Endothelial cell of umbilical vein (primary cell): Measurements from ENCODE around the gene RBMXL2. TPM values are rescaled to one million over a fixed set of nuclear protein-coding genes. Genes with fewer than 3 reads are reported as not detected.

Experiments used
- BruUV-seq: library from RNA; stranded (reverse); fragments of 400-500 nt; replicated peaks from 2 replicates; lab custom pipeline; 2021; lab: Mats Ljungman, UMichigan
- CTCF ChIA-PET: fragments of 300-600, 350-600 bp; sonication (Branson Sonifier 250); formaldehyde crosslinking; loops from one replicate; lab custom pipeline; 2021; ENCODE audit warnings: antibody characterized with exemption, inconsistent platforms; lab: Charles Lee
- POLR2A ChIA-PET: fragments of 300-600, 350-600 bp; sonication (Branson Sonifier 250); formaldehyde crosslinking; loops from one replicate; lab custom pipeline; 2021; ENCODE audit warnings: antibody characterized with exemption, inconsistent platforms; lab: Charles Lee
- DNase-seq: peaks from one replicate; pipeline ENCODE4 v3.0.0-alpha.2; 2011; ENCODE audit warnings: low read depth, low spot score
- FAIRE-seq: peaks from 2 replicates; lab custom pipeline; 2011; peaks lifted over from hg19 to GRCh38; lab: Jason Lieb, UNC
- H2AFZ ChIP-seq: 2 replicates; pipeline ENCODE4 v1.6.0; 2012; ENCODE audit warnings: low read depth, low read length, control low read depth, inconsistent platforms
- H3K27ac ChIP-seq: 2 replicates; pipeline ENCODE4 v1.5.1; 2011; ENCODE audit warnings: low read depth, mild to moderate bottlenecking, control low read depth, low read length, moderate library complexity; ENCODE audit not compliant: insufficient read depth
- H3K27me3 ChIP-seq, 2 experiments: 2 replicates each; pipeline versions ENCODE4 v1.6.0 to v1.6.1; 2011; ENCODE audit warnings: low read length in 2 of 2, mixed read lengths in 1 of 2; ENCODE audit not compliant: control insufficient read depth in 2 of 2, insufficient read depth in 2 of 2
- H3K36me3 ChIP-seq, 2 experiments: 2 replicates in 1 of 2; 3 replicates in 1 of 2; pipeline ENCODE4 v1.5.1; 2011; ENCODE audit warnings: low read length in 2 of 2, mild to moderate bottlenecking in 1 of 2, moderate library complexity in 1 of 2; ENCODE audit not compliant: control insufficient read depth in 2 of 2, insufficient read depth in 2 of 2; ENCODE audit errors: extremely low read depth in 1 of 2
- H3K4me1 ChIP-seq: 3 replicates; pipeline ENCODE4 v1.5.1; 2011; ENCODE audit warnings: mild to moderate bottlenecking, low read length; ENCODE audit not compliant: control insufficient read depth, insufficient read depth; ENCODE audit errors: extremely low read depth
- H3K4me2 ChIP-seq: 2 replicates; pipeline ENCODE4 v1.6.1; 2011; ENCODE audit warnings: low read length, control low read depth, mixed read lengths; ENCODE audit not compliant: insufficient read depth
- H3K4me3 ChIP-seq, 3 experiments: fragments of 200-600 bp in 1 of 3; sonication (generic), shearing (Covaris generic) in 1 of 3; replicated peaks in 1 of 3; 2 replicates each; pipeline ENCODE4 v1.5.1; 2011 to 2016; ENCODE audit warnings: control low read depth in 3 of 3, low read length in 3 of 3, mild to moderate bottlenecking in 2 of 3, inconsistent platforms in 1 of 3, low read depth in 1 of 3, moderate library complexity in 1 of 3; ENCODE audit not compliant: insufficient read depth in 1 of 3
- H3K79me2 ChIP-seq: 2 replicates; pipeline ENCODE4 v1.6.0; 2012; ENCODE audit warnings: low read length, inconsistent platforms; ENCODE audit not compliant: control insufficient read depth, insufficient read depth
- H3K9ac ChIP-seq: replicated peaks from 2 replicates; pipeline ENCODE3; 2011; ENCODE audit warnings: low read length, control low read depth; ENCODE audit not compliant: insufficient read depth; ENCODE audit errors: extremely low read depth
- H3K9me1 ChIP-seq: replicated peaks from 3 replicates; pipeline ENCODE4 v1.6.0; 2011; ENCODE audit warnings: mild to moderate bottlenecking, low read length; ENCODE audit not compliant: control insufficient read depth, insufficient read depth; ENCODE audit errors: extremely low read depth
- H3K9me3 ChIP-seq: replicated peaks from 2 replicates; pipeline ENCODE4 v1.5.1; 2012; ENCODE audit warnings: low read length, inconsistent platforms; ENCODE audit not compliant: control insufficient read depth, insufficient read depth
- H4K20me1 ChIP-seq: replicated peaks from 2 replicates; pipeline ENCODE3; 2011; ENCODE audit warnings: mild to moderate bottlenecking, low read length; ENCODE audit not compliant: control insufficient read depth, insufficient read depth; ENCODE audit errors: extremely low read depth
- EZH2 ChIP-seq: IDR thresholded peaks from 2 replicates; pipeline ENCODE4 v1.6.1; 2012; ENCODE audit warnings: borderline replicate concordance, low read depth, mild to moderate bottlenecking, moderate library complexity, low read length, inconsistent platforms; ENCODE audit not compliant: severe bottlenecking
- FOS ChIP-seq: IDR thresholded peaks from 2 replicates; pipeline ENCODE4 v1.6.1; 2011; ENCODE audit warnings: mild to moderate bottlenecking, low read length, moderate library complexity, borderline replicate concordance; ENCODE audit not compliant: insufficient read depth
- GATA2 ChIP-seq: IDR thresholded peaks from 2 replicates; pipeline ENCODE4 v1.7.0; 2011; ENCODE audit warnings: low read depth, mild to moderate bottlenecking, moderate library complexity, mixed read lengths, low read length; ENCODE audit not compliant: insufficient read length, insufficient read depth
- JUN ChIP-seq: IDR thresholded peaks from 2 replicates; pipeline ENCODE4 v1.6.1; 2011; ENCODE audit warnings: borderline replicate concordance, low read depth; ENCODE audit not compliant: insufficient read length, insufficient read depth
- MAX ChIP-seq: IDR thresholded peaks from 2 replicates; pipeline ENCODE4 v1.6.1; 2011; ENCODE audit not compliant: insufficient read depth, insufficient read length
- MYC ChIP-seq: IDR thresholded peaks from one replicate; pipeline ENCODE4 v1.6.1; 2011; ENCODE audit warnings: mild to moderate bottlenecking, low read depth, low read length
- POLR2A ChIP-seq: IDR thresholded peaks from 2 replicates; pipeline ENCODE4 v1.6.1; 2012; ENCODE audit warnings: low read depth, mild to moderate bottlenecking, control low read depth, low read length
- dilution Hi-C: fragments of 300-500 bp; cut with MboI; formaldehyde crosslinking; loops from one replicate; pipeline ENCODE4 v1.15.0; 2019; ENCODE audit warnings: low sequenced_read_pairs; ENCODE audit not compliant: extremely low pct_ligation_motif_present
- intact Hi-C: fragments of 100-400 bp; cut with micrococcal nuclease; formaldehyde crosslinking; loops from one replicate; pipeline ENCODE4 v1.10.0; 2022
- polyA plus RNA-seq, 4 experiments: library from polyadenylated mRNA; depleted of rRNA in 3 of 4; stranded (reverse) in 3 of 4; unstranded in 1 of 4; fragments of >200 nt; gene quantifications; 2 replicates each; pipeline versions ENCODE4 v1.2.1 to v1.2.3, GENCODE V29; 2011 to 2012; ENCODE audit warnings: missing spikeins in 1 of 4
- total RNA-seq: library from RNA; stranded (reverse); gene quantifications from 2 replicates; pipeline ENCODE4 v1.2.3, GENCODE V29; 2021

The RBMXL2 gene
- total and polyA plus RNA-seq, 2 donors (not counting 3 experiments of a cell fraction or from before 2014, with no cell fraction given), result 0.25 TPM; not detected in 1

- no peak for FAIRE-seq
- no peaks in the 10 kb centered on the region for H3K9me1 ChIP-seq
- dilution Hi-C loops (no loop called here), intact Hi-C loops (no loop called here)
- no peaks in the 10 kb centered on the region for H3K27me3 ChIP-seq
- no peaks in the 10 kb centered on the region for H3K36me3 ChIP-seq
- CTCF ChIA-PET, result no interaction called here
- no peak overlapping the region for H3K9ac ChIP-seq
- no peaks in the 10 kb centered on the region for H3K79me2 ChIP-seq
- H3K4me3 ChIP-seq, result no peak overlapping the region
- no peaks in the 10 kb centered on the region for H4K20me1 ChIP-seq
- no peak for DNase-seq
- no peak overlapping the region for H2AFZ ChIP-seq
- H3K4me2 ChIP-seq, result no peak overlapping the region
- POLR2A ChIA-PET, result no interaction called here
- H3K9me3 ChIP-seq, result no peaks in the 10 kb centered on the region
- no peaks in the 10 kb centered on the region for H3K4me1 ChIP-seq
- BruUV-seq, result no TSS peak
- TF ChIP-seq POLR2A (no peak), GATA2 (no peak), MYC (no peak), FOS (no peak), JUN (no peak), EZH2 (no peak), MAX (no peak)
- H3K27ac ChIP-seq, result no peak overlapping the region
Measured at GRCh38 chr11:7079545-7080135, 9.2 kb upstream of the RBMXL2 start.

GRCh38 chr11:7080900-7081299, 7.9 kb upstream of the RBMXL2 start:
- Histone ChIP-seq H4K20me1 (no peaks in the 10 kb centered on the region), H3K4me3 (no peak overlapping the region), H3K4me1 (no peaks in the 10 kb centered on the region), H3K9me1 (no peaks in the 10 kb centered on the region), H3K4me2 (no peak overlapping the region), H3K36me3 (no peaks in the 10 kb centered on the region), H3K27ac (no peak overlapping the region), H2AFZ (no peak overlapping the region), H3K27me3 (no peaks in the 10 kb centered on the region), H3K79me2 (no peaks in the 10 kb centered on the region), H3K9ac (no peak overlapping the region), H3K9me3 (no peaks in the 10 kb centered on the region)
- dilution Hi-C loops, result no loop called here
- TF ChIP-seq MYC (no peak), GATA2 (no peak)
- FAIRE-seq, result no peak
- no TSS peak for BruUV-seq
- ChIA-PET POLR2A (no interaction called here), CTCF (no interaction called here)
- intact Hi-C loops, result no loop called here
- no peak for DNase-seq
